Measurements from ENCODE around the gene TRIM8. TPM values are rescaled to one million over a fixed set of nuclear protein-coding genes. Genes with fewer than 3 reads are reported as not detected.

TRIM8 gene
- total RNA-seq, 1 experiment from 2014 or later = 91.6 TPM

- no peak overlapping the region for H3K4me3 ChIP-seq (replicated peaks in 1 of 2; ENCODE audit: low read depth in 1 of 2, low read length in 2 of 2)
- H3K79me2 ChIP-seq (ENCODE audit: insufficient read depth, low read length) = no peaks in the 10 kb centered on the region
- no peaks in the 10 kb centered on the region; a peak in 1 of 4 replicates for H3K36me3 ChIP-seq (ENCODE audit: control insufficient read depth in 1 of 2, insufficient read depth in 2 of 2, low read length in 2 of 2)
- intact Hi-C loops (cut with micrococcal nuclease) = no loop called here
- no peak for ATAC-seq
- H3K9ac ChIP-seq (ENCODE audit: low read length) = no peak overlapping the region
- no peak overlapping the region for H2AFZ ChIP-seq (ENCODE audit: low read depth, low read length, poor library complexity, severe bottlenecking)
- no TSS peak for BruUV-seq (replicated peaks)
- DNase-seq (ENCODE audit: low read depth, low spot score) = no peak
- H3K9me2 ChIP-seq (ENCODE audit: insufficient read depth) = no peaks in the 10 kb centered on the region
- RAD21 ChIA-PET (ENCODE audit: low non-redundant PET in 1 of 2, low total read pairs in 2 of 2, uncharacterized antibody in 2 of 2, unreplicated experiment in 2 of 2) = no interaction called here
- H3K9me3 ChIP-seq (ENCODE audit: control insufficient read depth in 1 of 2, insufficient read depth in 1 of 2, low read depth in 1 of 2, low read length in 2 of 2) = no peaks in the 10 kb centered on the region
- H3K4me1 ChIP-seq (ENCODE audit: control insufficient read depth in 1 of 2, insufficient read depth in 2 of 2, low read length in 2 of 2) = peaks cover 5 to 10% of the 10 kb centered on the region in 2 experiments; a peak in 3 of 4 replicates
- H3K27ac ChIP-seq (ENCODE audit: low read depth, low read length) = no peak overlapping the region
- no peak overlapping the region for H3K4me2 ChIP-seq (ENCODE audit: low read length)
- no peak for TF ChIP-seq FOSL1 (IDR thresholded peaks at IDR 0.05; ENCODE audit: low read depth)
- H3K27me3 ChIP-seq (ENCODE audit: insufficient read depth, low read length) = no peaks in the 10 kb centered on the region
- POLR2A ChIA-PET = interaction anchor here (1.8 kb wide), 1 partner anchor 38 kb away, joined by 5 read pairs; the partner anchor contains the start of genes ARL3 and SFXN2
- H4K20me1 ChIP-seq (ENCODE audit: insufficient read depth) = no peaks in the 10 kb centered on the region
- CTCF ChIA-PET = no interaction called here
Measured at GRCh38 chr10:102676534-102677315, 32.4 kb downstream of the TRIM8 start.

- H3K27me3 ChIP-seq (ENCODE audit: insufficient read depth, low read length) = no peaks in the 10 kb centered on the region
- DNase-seq (ENCODE audit: low read depth, low spot score) (no peak), ATAC-seq (no peak)
- no peak overlapping the region for H3K27ac ChIP-seq (ENCODE audit: low read depth, low read length)
- ChIA-PET POLR2A (interaction anchor here (1.8 kb wide), 1 partner anchor 37 kb away, joined by 5 read pairs; the partner anchor contains the start of genes ARL3 and SFXN2), RAD21 (ENCODE audit: low non-redundant PET in 1 of 2, low total read pairs in 2 of 2, uncharacterized antibody in 2 of 2, unreplicated experiment in 2 of 2) (no interaction called here), CTCF (interaction anchor here (0.7 to 3.5 kb wide), 9 partner anchors 8 to 224 kb away, joined by 3 to 40 read pairs (median 6); partner anchors contain the start of genes ACTR1A, ARL3, SFXN2 and SUFU)
- H2AFZ ChIP-seq (ENCODE audit: low read depth, low read length, poor library complexity, severe bottlenecking) = no peak overlapping the region
- no peaks in the 10 kb centered on the region for H3K9me3 ChIP-seq (ENCODE audit: control insufficient read depth in 1 of 2, insufficient read depth in 1 of 2, low read depth in 1 of 2, low read length in 2 of 2)
- H3K4me2 ChIP-seq (ENCODE audit: low read length) = no peak overlapping the region
- H4K20me1 ChIP-seq (ENCODE audit: insufficient read depth) = no peaks in the 10 kb centered on the region
- no peak overlapping the region for H3K9ac ChIP-seq (ENCODE audit: low read length)
- H3K4me1 ChIP-seq (ENCODE audit: control insufficient read depth in 1 of 2, insufficient read depth in 2 of 2, low read length in 2 of 2) = peaks cover 5 to 10% of the 10 kb centered on the region in 2 experiments; a peak in 3 of 4 replicates
- intact Hi-C loops (cut with micrococcal nuclease) = no loop called here
- H3K79me2 ChIP-seq (ENCODE audit: insufficient read depth, low read length) = no peaks in the 10 kb centered on the region
- H3K9me2 ChIP-seq (ENCODE audit: insufficient read depth) = no peaks in the 10 kb centered on the region
- no peak overlapping the region for H3K4me3 ChIP-seq (replicated peaks in 1 of 2; ENCODE audit: low read depth in 1 of 2, low read length in 2 of 2)
- no TSS peak for BruUV-seq (replicated peaks)
- no peaks in the 10 kb centered on the region; a peak in 1 of 4 replicates for H3K36me3 ChIP-seq (ENCODE audit: control insufficient read depth in 1 of 2, insufficient read depth in 2 of 2, low read length in 2 of 2)
- TF ChIP-seq ELF1 (IDR thresholded peaks at IDR 0.05; ENCODE audit: borderline replicate concordance, low read depth) = no peak
- TF ChIP-seq RAD21 (IDR thresholded peaks at IDR 0.05; ENCODE audit: low read depth) = no peak
- TF ChIP-seq SRF (IDR thresholded peaks at IDR 0.05; ENCODE audit: low read depth) = no peak
- TF ChIP-seq ZFX (IDR thresholded peaks at IDR 0.05) = no peak
- TF ChIP-seq YY1 (IDR thresholded peaks at IDR 0.05; ENCODE audit: extremely low read depth, insufficient replicate concordance, low read depth, low read length) = no peak
- TF ChIP-seq TCF7L2 (IDR thresholded peaks at IDR 0.05; ENCODE audit: borderline replicate concordance, extremely low read depth, insufficient read depth, insufficient read length) = no peak
- TF ChIP-seq CBX3 (IDR thresholded peaks at IDR 0.05; ENCODE audit: low read depth) = no peak
- TF ChIP-seq EZH2phosphoT487 (IDR thresholded peaks at IDR 0.05; ENCODE audit: borderline replicate concordance) = no peak
- TF ChIP-seq POLR2A (IDR thresholded peaks at IDR 0.05; ENCODE audit: borderline replicate concordance, extremely low read depth, insufficient read depth, insufficient read length) = no peak
- no peak for TF ChIP-seq SIN3A (IDR thresholded peaks at IDR 0.05; ENCODE audit: low read depth)
- TF ChIP-seq ZNF274 (IDR thresholded peaks at IDR 0.05; ENCODE audit: low read depth, low read length) = no peak
- TF ChIP-seq FOSL1 (IDR thresholded peaks at IDR 0.05; ENCODE audit: low read depth) = no peak
- no peak for TF ChIP-seq POLR2AphosphoS5 (IDR thresholded peaks at IDR 0.05; ENCODE audit: low read depth, low read length)
- TF ChIP-seq MAX (IDR thresholded peaks at IDR 0.05) = no peak
- TF ChIP-seq, protein P1, sequence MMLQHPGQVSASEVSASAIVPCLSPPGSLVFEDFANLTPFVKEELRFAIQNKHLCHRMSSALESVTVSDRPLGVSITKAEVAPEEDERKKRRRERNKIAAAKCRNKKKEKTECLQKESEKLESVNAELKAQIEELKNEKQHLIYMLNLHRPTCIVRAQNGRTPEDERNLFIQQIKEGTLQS (IDR thresholded peaks at IDR 0.05) = no peak
- TF ChIP-seq SP1 (IDR thresholded peaks at IDR 0.05; ENCODE audit: low read depth) = no peak
- TF ChIP-seq EGR1 (IDR thresholded peaks at IDR 0.05; ENCODE audit: low read depth) = no peak
- TF ChIP-seq, protein P2, sequence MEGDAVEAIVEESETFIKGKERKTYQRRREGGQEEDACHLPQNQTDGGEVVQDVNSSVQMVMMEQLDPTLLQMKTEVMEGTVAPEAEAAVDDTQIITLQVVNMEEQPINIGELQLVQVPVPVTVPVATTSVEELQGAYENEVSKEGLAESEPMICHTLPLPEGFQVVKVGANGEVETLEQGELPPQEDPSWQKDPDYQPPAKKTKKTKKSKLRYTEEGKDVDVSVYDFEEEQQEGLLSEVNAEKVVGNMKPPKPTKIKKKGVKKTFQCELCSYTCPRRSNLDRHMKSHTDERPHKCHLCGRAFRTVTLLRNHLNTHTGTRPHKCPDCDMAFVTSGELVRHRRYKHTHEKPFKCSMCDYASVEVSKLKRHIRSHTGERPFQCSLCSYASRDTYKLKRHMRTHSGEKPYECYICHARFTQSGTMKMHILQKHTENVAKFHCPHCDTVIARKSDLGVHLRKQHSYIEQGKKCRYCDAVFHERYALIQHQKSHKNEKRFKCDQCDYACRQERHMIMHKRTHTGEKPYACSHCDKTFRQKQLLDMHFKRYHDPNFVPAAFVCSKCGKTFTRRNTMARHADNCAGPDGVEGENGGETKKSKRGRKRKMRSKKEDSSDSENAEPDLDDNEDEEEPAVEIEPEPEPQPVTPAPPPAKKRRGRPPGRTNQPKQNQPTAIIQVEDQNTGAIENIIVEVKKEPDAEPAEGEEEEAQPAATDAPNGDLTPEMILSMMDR (IDR thresholded peaks at IDR 0.05 in 2 of 3, conservative IDR thresholded peaks at IDR 0.05 in 1 of 3; ENCODE audit: borderline replicate concordance in 1 of 3, insufficient read depth in 1 of 3, low read depth in 2 of 3, low read length in 2 of 3) = no peak
Measured at GRCh38 chr10:102677331-102678067, 33.2 kb downstream of the TRIM8 start.
